Measurements from ENCODE around the gene SETBP1. TPM values are rescaled to one million over a fixed set of nuclear protein-coding genes. Genes with fewer than 3 reads are reported as not detected.

Gene SETBP1
- total RNA-seq, 1 donor from 2014 or later = 131 TPM

DNA sequence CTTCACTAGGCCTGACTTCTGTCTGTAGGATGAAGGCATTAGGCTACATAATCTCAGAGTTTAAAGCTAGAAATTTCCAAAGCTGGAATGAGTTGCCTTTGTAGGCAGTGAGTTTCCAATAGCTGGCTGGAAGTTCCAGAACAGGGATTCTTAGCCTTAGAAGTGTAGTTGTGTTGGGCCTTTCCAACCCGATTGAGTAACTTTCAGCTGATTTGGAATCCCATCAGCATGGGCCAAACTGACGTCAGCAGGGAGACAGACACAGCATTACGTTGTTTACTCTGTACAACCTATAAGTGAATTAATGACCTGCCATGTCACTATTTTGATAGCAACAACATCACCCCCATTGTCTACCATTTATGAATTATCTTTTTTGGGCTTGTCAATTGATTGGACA, 56.9 kb downstream of the SETBP1 start:
- peaks cover 54% of the 10 kb centered on the region for H3K36me3 Mint-ChIP-seq (ENCODE audit: low read depth, unreplicated experiment)
- peaks cover 47% of the 10 kb centered on the region for H3K4me1 Mint-ChIP-seq (ENCODE audit: unreplicated experiment)

GRCh38 chr18:44740000-44740399, 59.3 kb downstream of the SETBP1 start:
- Mint-ChIP-seq H3K4me3 (ENCODE audit: unreplicated experiment) (no peak overlapping the region), H3K36me3 (ENCODE audit: low read depth, unreplicated experiment) (peaks cover 46% of the 10 kb centered on the region), H3K27ac (ENCODE audit: unreplicated experiment) (no peak overlapping the region), H3K27me3 (ENCODE audit: unreplicated experiment) (peaks cover 2% of the 10 kb centered on the region), H3K9me3 (ENCODE audit: unreplicated experiment) (no peaks in the 10 kb centered on the region), H3K4me1 (ENCODE audit: unreplicated experiment) (peaks cover 45% of the 10 kb centered on the region)
- TF ChIP-seq CTCF (IDR thresholded peaks at IDR 0.05; ENCODE audit: unreplicated experiment) = no peak
- no peak for DNase-seq (ENCODE audit: low spot score)

More for the DNA sequence above, 56.9 kb downstream of the SETBP1 start:
- Mint-ChIP-seq H3K4me3 (ENCODE audit: unreplicated experiment) (no peak overlapping the region), H3K27me3 (ENCODE audit: unreplicated experiment) (peaks cover 2% of the 10 kb centered on the region), H3K27ac (ENCODE audit: unreplicated experiment) (no peak overlapping the region), H3K9me3 (ENCODE audit: unreplicated experiment) (no peaks in the 10 kb centered on the region)
- TF ChIP-seq CTCF (IDR thresholded peaks at IDR 0.05; ENCODE audit: unreplicated experiment) = no peak
- DNase-seq (ENCODE audit: low spot score) = no peak

DNA sequence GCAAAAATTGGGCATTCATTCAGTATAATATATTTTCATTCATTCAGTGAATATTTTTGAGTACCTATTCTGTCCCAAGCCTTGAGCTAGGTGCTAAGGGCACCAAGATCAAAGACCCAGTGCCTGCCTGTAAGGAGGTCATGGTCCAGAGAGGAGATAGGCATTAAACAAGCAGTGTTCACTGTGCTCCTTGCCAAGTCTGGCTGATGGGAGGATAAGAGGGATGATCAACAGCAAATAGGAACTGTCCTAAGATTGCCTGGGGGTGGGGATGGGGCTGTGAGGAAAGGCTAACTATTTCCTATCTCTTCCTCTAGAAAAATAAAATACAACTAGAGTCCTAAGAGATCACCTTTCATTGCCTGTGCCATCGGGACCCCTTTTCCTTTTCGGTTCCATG, 60.4 kb downstream of the SETBP1 start:
- Mint-ChIP-seq H3K9me3 (ENCODE audit: unreplicated experiment) (no peaks in the 10 kb centered on the region), H3K27ac (ENCODE audit: unreplicated experiment) (no peak overlapping the region), H3K4me3 (ENCODE audit: unreplicated experiment) (no peak overlapping the region), H3K36me3 (ENCODE audit: low read depth, unreplicated experiment) (peaks cover 48% of the 10 kb centered on the region), H3K4me1 (ENCODE audit: unreplicated experiment) (peaks cover 55% of the 10 kb centered on the region), H3K27me3 (ENCODE audit: unreplicated experiment) (peaks cover 4% of the 10 kb centered on the region)
- no peak for TF ChIP-seq CTCF (IDR thresholded peaks at IDR 0.05; ENCODE audit: unreplicated experiment)
- no peak for DNase-seq (ENCODE audit: low spot score)

- Mint-ChIP-seq H3K4me1 (ENCODE audit: unreplicated experiment) (peaks cover 59% of the 10 kb centered on the region), H3K27ac (ENCODE audit: unreplicated experiment) (no peak overlapping the region), H3K9me3 (ENCODE audit: unreplicated experiment) (no peaks in the 10 kb centered on the region), H3K27me3 (ENCODE audit: unreplicated experiment) (peaks cover 6% of the 10 kb centered on the region), H3K36me3 (ENCODE audit: low read depth, unreplicated experiment) (peaks cover 50% of the 10 kb centered on the region), H3K4me3 (ENCODE audit: unreplicated experiment) (no peak overlapping the region)
- TF ChIP-seq CTCF (IDR thresholded peaks at IDR 0.05; ENCODE audit: unreplicated experiment) = no peak
- no peak for DNase-seq (ENCODE audit: low spot score)
Measured at GRCh38 chr18:44741511-44741910, 60.8 kb downstream of the SETBP1 start.

DNA sequence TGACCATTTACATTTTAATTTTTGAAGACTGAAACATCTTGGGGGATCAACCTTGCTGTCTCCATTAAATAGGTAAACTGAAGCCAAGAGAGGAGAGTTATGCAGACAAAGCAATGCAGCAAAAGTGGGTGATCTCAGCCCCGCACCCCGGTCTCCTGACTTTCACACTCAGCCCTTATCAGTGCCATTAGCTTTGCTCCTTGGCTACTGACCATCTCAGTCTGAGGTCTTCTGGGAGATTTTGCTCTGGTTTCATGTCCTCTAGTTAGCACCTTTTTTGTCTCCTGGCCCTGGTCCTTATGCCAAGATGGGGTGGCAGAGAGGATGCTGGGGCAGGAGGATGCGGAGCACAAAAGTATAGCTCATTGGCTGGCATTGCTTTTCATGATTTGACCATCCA, 61.4 kb downstream of the SETBP1 start:
- peak overlapping the region; percentile 56 for H3K4me3 Mint-ChIP-seq (ENCODE audit: unreplicated experiment)
- H3K9me3 Mint-ChIP-seq (ENCODE audit: unreplicated experiment) = no peaks in the 10 kb centered on the region
- DNase-seq (ENCODE audit: low spot score) = no peak
- H3K27me3 Mint-ChIP-seq (ENCODE audit: unreplicated experiment) = peaks cover 6% of the 10 kb centered on the region
- H3K27ac Mint-ChIP-seq (ENCODE audit: unreplicated experiment) = no peak overlapping the region
- peaks cover 50% of the 10 kb centered on the region for H3K36me3 Mint-ChIP-seq (ENCODE audit: low read depth, unreplicated experiment)
- no peak for TF ChIP-seq CTCF (IDR thresholded peaks at IDR 0.05; ENCODE audit: unreplicated experiment)
- H3K4me1 Mint-ChIP-seq (ENCODE audit: unreplicated experiment) = peaks cover 64% of the 10 kb centered on the region

All from endothelial cell (in vitro differentiated cells).